Suprapubic skin (tissue), 3 donors: Measurements from ENCODE around the gene CPEB3.

ENCODE experiments used
- CTCF ChIP-seq, 2 donors: fragments of 200-600 bp in 1 of 2; fragments of 450-650 bp in 1 of 2; sonication (generic) in 1 of 2; IDR thresholded peaks; one replicate each; pipeline ENCODE4 v1.5.1; 2016 to 2019; ENCODE audit warnings: antibody characterized with exemption in 2 of 2, mild to moderate bottlenecking in 1 of 2, moderate library complexity in 1 of 2
- POLR2A ChIP-seq, 2 donors: fragments of 450-650 bp; IDR thresholded peaks; one replicate each; pipeline ENCODE4 v1.6.1; 2017; ENCODE audit warnings: antibody characterized with exemption in 2 of 2, mild to moderate bottlenecking in 2 of 2, moderate library complexity in 2 of 2

- TF ChIP-seq POLR2A (IDR thresholded peaks at IDR 0.05) (no peak), CTCF (IDR thresholded peaks at IDR 0.05) (no peak)
These were observed 82.6 kb downstream of the CPEB3 start for GRCh38 chr10:92208157-92208720.
